DND-41 (cell line): ENCODE measurements around the gene RAD51AP1.

Source experiments
- ATAC-seq: fragments of 200-7000 bp; cut with Tn5 transposase; 3 replicates; pipeline ENCODE4 v1.9.1; 2021; ENCODE audit warnings: low read depth; ENCODE audit not compliant: insufficient read depth
- DNase-seq: peaks from one replicate; pipeline ENCODE4 v3.0.0-alpha.2; 2020
- H2AFZ ChIP-seq: 2 replicates; pipeline ENCODE4 v1.6.0; 2012; ENCODE audit warnings: low read depth, low read length
- H3K27ac ChIP-seq: 2 replicates; pipeline ENCODE4 v1.5.1; 2012; ENCODE audit warnings: low read length, inconsistent platforms
- H3K27me3 ChIP-seq: fragments of 200-600 bp; sonication (generic); 2 replicates; pipeline ENCODE4 v1.6.0; 2012; ENCODE audit warnings: low read length, mild to moderate bottlenecking, inconsistent platforms; ENCODE audit not compliant: insufficient read depth, poor library complexity
- H3K36me3 ChIP-seq: 2 replicates; pipeline ENCODE4 v1.5.1; 2012; ENCODE audit warnings: low read length, inconsistent platforms; ENCODE audit not compliant: insufficient read depth
- H3K4me1 ChIP-seq: 2 replicates; pipeline ENCODE4 v1.5.1; 2012; ENCODE audit warnings: mild to moderate bottlenecking, low read length; ENCODE audit not compliant: insufficient read depth
- H3K4me2 ChIP-seq: 2 replicates; pipeline ENCODE4 v1.6.0; 2012; ENCODE audit warnings: mild to moderate bottlenecking, moderate library complexity, low read length, inconsistent platforms; ENCODE audit not compliant: insufficient read depth
- H3K4me3 ChIP-seq, 2 experiments: fragments of 200-600 bp in 1 of 2; shearing (Covaris generic) in 1 of 2; 2 replicates each; pipeline ENCODE4 v1.5.1; 2012 to 2016; ENCODE audit warnings: inconsistent platforms in 2 of 2, low read length in 2 of 2, mild to moderate bottlenecking in 2 of 2, low read depth in 1 of 2, moderate library complexity in 1 of 2
- H3K79me2 ChIP-seq: 2 replicates; pipeline ENCODE4 v1.6.0; 2012; ENCODE audit warnings: low read length, inconsistent platforms; ENCODE audit not compliant: insufficient read depth
- H3K9ac ChIP-seq: 2 replicates; pipeline ENCODE4 v1.6.0; 2012; ENCODE audit warnings: low read depth, mild to moderate bottlenecking, inconsistent platforms, low read length, moderate library complexity
- H3K9me3 ChIP-seq: 2 replicates; pipeline ENCODE4 v1.5.1; 2012; ENCODE audit warnings: low read length, moderate library complexity, mild to moderate bottlenecking, inconsistent platforms; ENCODE audit not compliant: insufficient read depth, severe bottlenecking
- H4K20me1 ChIP-seq: 2 replicates; pipeline ENCODE4 v1.6.0; 2012; ENCODE audit warnings: low read length; ENCODE audit not compliant: insufficient read depth
- CTCF ChIP-seq: IDR thresholded peaks from 2 replicates; pipeline ENCODE4 v1.5.1; 2012; ENCODE audit warnings: borderline replicate concordance, low read length, moderate library complexity, mild to moderate bottlenecking; ENCODE audit not compliant: poor library complexity, severe bottlenecking; ENCODE audit errors: extremely low read depth
- EZH2 ChIP-seq: IDR thresholded peaks from 3 replicates; pipeline ENCODE4 v1.6.1; 2012; ENCODE audit warnings: borderline replicate concordance, low read depth, mild to moderate bottlenecking, moderate library complexity, low read length, inconsistent platforms; ENCODE audit not compliant: severe bottlenecking

The RAD51AP1 gene

DNA sequence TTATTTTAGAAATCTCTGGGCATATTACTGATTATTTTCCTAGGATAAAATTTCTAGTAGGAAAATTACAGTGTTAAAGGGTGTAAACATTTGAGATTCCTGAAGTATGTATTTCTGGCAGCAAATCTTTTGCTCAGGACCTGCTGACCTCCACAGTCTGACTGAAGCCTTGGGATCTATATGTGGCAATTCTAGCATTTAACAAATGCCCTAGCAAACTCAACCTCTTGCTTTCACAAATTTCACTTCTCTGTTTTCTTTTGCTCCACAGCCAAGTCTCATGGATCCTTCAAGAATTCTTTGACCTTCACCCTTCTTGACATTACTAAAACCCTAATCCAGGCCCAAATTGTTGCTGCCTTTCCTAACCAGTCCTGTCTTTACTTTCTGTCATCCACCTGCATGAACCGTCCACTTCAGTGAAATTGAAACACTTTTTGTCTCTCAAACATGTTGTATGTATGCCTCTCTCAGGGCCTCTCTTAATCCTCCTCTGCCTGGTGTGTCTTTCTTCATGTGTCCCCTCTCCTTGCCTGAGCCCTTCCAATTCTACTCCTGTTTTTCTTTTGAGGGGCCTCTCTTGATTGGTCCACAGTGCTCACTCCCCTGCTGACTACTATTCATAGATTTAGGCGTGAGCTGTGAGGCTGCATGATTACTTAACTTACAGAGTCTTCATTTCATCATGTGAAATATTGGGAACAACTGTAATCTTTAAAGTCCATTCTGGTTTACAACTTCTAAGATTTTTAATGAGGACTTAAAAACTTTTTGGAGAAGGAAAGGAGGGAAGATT, 18.2 kb downstream of the RAD51AP1 start:
- Histone ChIP-seq H3K9ac (no peak overlapping the region), H2AFZ (no peak overlapping the region), H4K20me1 (peaks cover 5% of the 10 kb centered on the region; the same call in 1 of the 2 replicates), H3K79me2 (peaks cover 4% of the 10 kb centered on the region; the same call in 1 of the 2 replicates), H3K4me2 (no peak overlapping the region), H3K27ac (no peak overlapping the region), H3K36me3 (peaks cover 88% of the 10 kb centered on the region), H3K4me1 (no peaks in the 10 kb centered on the region), H3K27me3 (no peaks in the 10 kb centered on the region), H3K4me3 (no peak overlapping the region), H3K9me3 (no peaks in the 10 kb centered on the region)
- TF ChIP-seq CTCF (no peak), EZH2 (no peak)
- ATAC-seq (no peak), DNase-seq (no peak)

DNA sequence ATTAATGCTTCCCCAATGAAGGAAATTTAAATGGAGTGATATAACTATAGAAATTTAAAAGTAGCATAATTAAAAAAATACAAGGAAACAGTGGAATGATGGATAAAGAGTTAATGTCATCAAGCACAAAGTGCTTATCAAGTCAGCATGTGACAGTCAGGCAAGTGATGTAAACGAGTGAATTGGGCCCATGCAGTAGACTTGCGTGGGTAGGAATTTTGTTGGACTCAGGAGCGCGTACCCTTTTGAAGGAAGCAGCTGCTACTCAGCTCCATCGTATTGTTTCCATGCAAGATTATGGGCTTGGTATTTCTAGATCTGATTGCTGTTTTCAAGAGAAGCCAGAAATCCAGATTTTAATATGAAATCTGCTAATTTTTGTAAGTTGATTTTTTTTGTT, 18.9 kb downstream of the RAD51AP1 start:
- Histone ChIP-seq H2AFZ (no peak overlapping the region), H3K4me1 (no peaks in the 10 kb centered on the region), H3K27ac (no peak overlapping the region), H3K9me3 (no peaks in the 10 kb centered on the region), H3K36me3 (peaks cover 81% of the 10 kb centered on the region), H4K20me1 (peaks cover 4% of the 10 kb centered on the region; the same call in 1 of the 2 replicates), H3K79me2 (peaks cover 4% of the 10 kb centered on the region; the same call in 1 of the 2 replicates), H3K9ac (no peak overlapping the region), H3K27me3 (no peaks in the 10 kb centered on the region), H3K4me3 (no peak overlapping the region), H3K4me2 (no peak overlapping the region)
- no peak for ATAC-seq
- no peak for DNase-seq
- TF ChIP-seq CTCF, result no peak
- TF ChIP-seq EZH2, result no peak

DNA sequence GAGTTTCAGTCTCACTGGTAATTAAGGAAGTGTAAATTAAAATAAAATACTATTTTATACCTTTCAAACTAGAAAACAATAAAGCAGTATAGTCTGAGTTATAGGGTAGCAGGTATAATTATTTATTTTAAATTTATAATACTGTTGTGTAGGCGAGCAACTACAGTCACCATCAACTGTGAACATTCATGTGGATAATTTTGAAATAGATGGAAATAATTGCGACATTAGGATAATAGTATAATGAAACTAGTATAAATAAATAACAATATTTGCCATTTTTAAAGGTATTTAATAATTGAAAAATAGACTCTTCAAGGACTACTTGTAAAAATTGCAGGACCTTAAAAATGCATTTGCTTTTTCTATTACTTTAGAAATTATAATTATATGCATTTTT, 19.5 kb downstream of the RAD51AP1 start:
- no peak overlapping the region for H2AFZ ChIP-seq

More for the DNA sequence above, 19.5 kb downstream of the RAD51AP1 start:
- H3K9me3 ChIP-seq, result no peaks in the 10 kb centered on the region
- no peaks in the 10 kb centered on the region for H3K4me1 ChIP-seq
- H3K9ac ChIP-seq, result no peak overlapping the region
- H3K4me3 ChIP-seq, result no peak overlapping the region
- H3K27me3 ChIP-seq, result no peaks in the 10 kb centered on the region
- TF ChIP-seq CTCF (no peak), EZH2 (no peak)
- peaks cover 76% of the 10 kb centered on the region for H3K36me3 ChIP-seq
- H4K20me1 ChIP-seq, result peaks cover under 1% of the 10 kb centered on the region; the same call in 1 of the 2 replicates
- no peak overlapping the region for H3K4me2 ChIP-seq
- H3K27ac ChIP-seq, result no peak overlapping the region
- DNase-seq, result no peak
- H3K79me2 ChIP-seq, result peaks cover 3% of the 10 kb centered on the region; the same call in 1 of the 2 replicates
- ATAC-seq, result no peak
